ENCODE results near the gene TPPP3. TPM values are rescaled to one million over a fixed set of nuclear protein-coding genes. Genes with fewer than 3 reads are reported as not detected.
"Not testable (repeated sequence)": the region's sequence is repeated elsewhere in the genome, so short reads cannot be mapped to it uniquely, and the experiment has no call there.

TPPP3 gene
- total RNA-seq, 1 experiment from 2014 or later, result not detected

GRCh38 chr16:67429053-67429798 is 35.9 kb upstream of the TPPP3 start:
- Histone ChIP-seq H3K9me3 (no peaks in the 10 kb centered on the region), H3K36me3 (no peaks in the 10 kb centered on the region), H3K27me3 (no peaks in the 10 kb centered on the region), H3K4me3 (no peak overlapping the region)
- DNase-seq, result no peak

GRCh38 chr16:67428146-67428731 is 34.9 kb upstream of the TPPP3 start:
- H3K36me3 ChIP-seq, result no peaks in the 10 kb centered on the region
- H3K9me3 ChIP-seq, result no peaks in the 10 kb centered on the region
- DNase-seq, result peak; percentile 50
- no peak overlapping the region for H3K4me3 ChIP-seq
- no peaks in the 10 kb centered on the region for H3K27me3 ChIP-seq

- no peaks in the 10 kb centered on the region for H3K36me3 ChIP-seq
- no peak for DNase-seq
- H3K9me3 ChIP-seq, result no peaks in the 10 kb centered on the region
- H3K4me3 ChIP-seq, result no peak overlapping the region
- H3K27me3 ChIP-seq, result no peaks in the 10 kb centered on the region
These were observed 33.7 kb upstream of the TPPP3 start for GRCh38 chr16:67426950-67427349.

- Histone ChIP-seq H3K36me3 (no peaks in the 10 kb centered on the region), H3K9me3 (no peaks in the 10 kb centered on the region), H3K27me3 (no peaks in the 10 kb centered on the region), H3K4me3 (no peak overlapping the region)
- no peak for DNase-seq
These were observed 32.7 kb upstream of the TPPP3 start for GRCh38 chr16:67426022-67426421.

- DNase-seq, result no peak
- no peaks in the 10 kb centered on the region for H3K27me3 ChIP-seq
- no peaks in the 10 kb centered on the region for H3K36me3 ChIP-seq
- H3K4me3 ChIP-seq, result no peak overlapping the region
- no peaks in the 10 kb centered on the region for H3K9me3 ChIP-seq
These were observed 32.3 kb upstream of the TPPP3 start for GRCh38 chr16:67425580-67425979.

- Histone ChIP-seq H3K4me3 (no peak overlapping the region), H3K27me3 (no peaks in the 10 kb centered on the region), H3K36me3 (no peaks in the 10 kb centered on the region), H3K9me3 (no peaks in the 10 kb centered on the region)
- no peak for DNase-seq
These were observed 31.8 kb upstream of the TPPP3 start for GRCh38 chr16:67425061-67425460.

GRCh38 chr16:67424261-67424615 is 30.9 kb upstream of the TPPP3 start:
- H3K27me3 ChIP-seq, result no peaks in the 10 kb centered on the region

GRCh38 chr16:67423611-67424260 is 30.4 kb upstream of the TPPP3 start:
- H3K4me3 ChIP-seq, result no peak overlapping the region
- no peak for DNase-seq
- H3K36me3 ChIP-seq, result no peaks in the 10 kb centered on the region
- no peaks in the 10 kb centered on the region for H3K27me3 ChIP-seq
- H3K9me3 ChIP-seq, result no peaks in the 10 kb centered on the region

More at GRCh38 chr16:67424261-67424615, 30.9 kb upstream of the TPPP3 start:
- H3K4me3 ChIP-seq, result no peak overlapping the region
- H3K36me3 ChIP-seq, result no peaks in the 10 kb centered on the region
- no peaks in the 10 kb centered on the region for H3K9me3 ChIP-seq
- DNase-seq, result no peak

- Histone ChIP-seq H3K36me3 (no peaks in the 10 kb centered on the region), H3K9me3 (no peaks in the 10 kb centered on the region), H3K4me3 (no peak overlapping the region), H3K27me3 (no peaks in the 10 kb centered on the region)
- no peak for DNase-seq
These were observed 29.7 kb upstream of the TPPP3 start for GRCh38 chr16:67423015-67423414.

GRCh38 chr16:67421030-67421429 is 27.7 kb upstream of the TPPP3 start:
- no peak for DNase-seq
- Histone ChIP-seq H3K27me3 (no peaks in the 10 kb centered on the region), H3K4me3 (no peak overlapping the region)

GRCh38 chr16:67419931-67420330 is 26.6 kb upstream of the TPPP3 start:
- Histone ChIP-seq H3K36me3 (no peaks in the 10 kb centered on the region), H3K9me3 (no peaks in the 10 kb centered on the region), H3K4me3 (no peak overlapping the region), H3K27me3 (no peaks in the 10 kb centered on the region)
- DNase-seq, result no peak

More at GRCh38 chr16:67421030-67421429, 27.7 kb upstream of the TPPP3 start:
- Histone ChIP-seq H3K9me3 (no peaks in the 10 kb centered on the region), H3K36me3 (no peaks in the 10 kb centered on the region)

- H3K4me3 ChIP-seq, result no peak overlapping the region
- no peaks in the 10 kb centered on the region for H3K27me3 ChIP-seq
- no peaks in the 10 kb centered on the region for H3K36me3 ChIP-seq
- H3K9me3 ChIP-seq, result no peaks in the 10 kb centered on the region
- no peak for DNase-seq
These were observed 26.2 kb upstream of the TPPP3 start for GRCh38 chr16:67419502-67419901.

GRCh38 chr16:67417333-67418061 is 24.2 kb upstream of the TPPP3 start:
- no peaks in the 10 kb centered on the region for H3K9me3 ChIP-seq

GRCh38 chr16:67415872-67416793 is 22.8 kb upstream of the TPPP3 start, which contains the start of gene ZDHHC1:
Gene ZDHHC1 (minus strand): TSS chr16:67416477. CDS start chr16:67407775, 8,702 bp downstream.
- no peaks in the 10 kb centered on the region for H3K36me3 ChIP-seq
- no peaks in the 10 kb centered on the region for H3K27me3 ChIP-seq
- peak within 1 kb of the TSS; percentile 76 for H3K4me3 ChIP-seq
- no peaks in the 10 kb centered on the region for H3K9me3 ChIP-seq
- DNase-seq, result peak; percentile 73

More at GRCh38 chr16:67417333-67418061, 24.2 kb upstream of the TPPP3 start:
- no peak for DNase-seq
- H3K27me3 ChIP-seq, result no peaks in the 10 kb centered on the region
- no peaks in the 10 kb centered on the region for H3K36me3 ChIP-seq
- H3K4me3 ChIP-seq, result no peak overlapping the region

- DNase-seq, H3K9me3 ChIP-seq, H3K36me3 ChIP-seq, H3K27me3 ChIP-seq: not testable (repeated sequence)
- peak overlapping the region; percentile 76 for H3K4me3 ChIP-seq
These were observed 22.1 kb upstream of the TPPP3 start for GRCh38 chr16:67415421-67415820.
